ENCODE results near the gene DLG4.

The DLG4 gene

DNA sequence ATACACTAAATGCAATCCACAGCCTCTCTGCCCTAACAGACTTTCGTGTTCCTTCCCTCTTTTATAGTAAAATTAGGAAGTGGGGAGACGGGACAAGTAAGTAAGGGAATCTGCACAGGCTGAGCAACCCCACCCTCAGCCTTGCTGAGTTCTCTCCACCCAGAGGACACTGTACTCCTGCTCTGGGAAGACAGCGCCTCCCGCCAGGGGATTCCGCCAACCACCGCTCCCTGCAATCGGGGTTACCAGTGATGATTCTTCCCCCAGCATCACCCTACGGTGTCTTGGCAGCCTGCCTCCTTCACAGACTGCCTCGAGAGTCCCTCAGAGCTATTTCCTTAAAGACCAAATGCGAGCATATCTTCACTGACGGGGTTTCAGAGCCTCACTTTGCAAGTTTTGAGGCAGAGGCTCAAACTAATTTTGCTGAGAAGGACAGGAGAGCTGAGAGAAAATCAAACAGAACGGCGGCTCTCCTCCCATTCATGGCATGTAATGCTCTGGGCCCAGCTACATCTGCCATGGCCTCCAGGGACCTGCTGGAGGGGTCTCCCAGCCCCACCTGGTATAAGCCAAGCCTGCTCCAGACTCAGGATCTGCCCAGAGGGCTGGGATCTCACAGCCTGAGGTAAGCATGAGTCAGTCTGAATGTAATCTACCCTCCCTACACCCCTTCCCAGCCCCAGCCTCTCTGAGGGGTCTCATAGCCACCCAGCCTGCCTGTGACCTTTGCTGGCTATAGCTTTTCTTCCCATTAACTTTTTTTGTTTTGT, 82.3 kb downstream of the DLG4 start:
- Histone ChIP-seq H3K27me3 (no peaks in the 10 kb centered on the region), H3K4me2 (no peak overlapping the region)
- TF ChIP-seq Cebpa-rat (IDR thresholded peaks at IDR 0.05) = no peak

More for the DNA sequence above, 82.3 kb downstream of the DLG4 start:
- H3K9ac ChIP-seq = peak overlapping the region; percentile 7; the same call in 1 of the 2 replicates
- H4K20me1 ChIP-seq = no peaks in the 10 kb centered on the region
- no peak overlapping the region for H3K4me3 ChIP-seq
- no peak overlapping the region for H3K27ac ChIP-seq
- peaks cover 29% of the 10 kb centered on the region for H3K4me1 ChIP-seq
- no peaks in the 10 kb centered on the region for H3K36me3 ChIP-seq
- H3K9me3 ChIP-seq = no peaks in the 10 kb centered on the region

All from BLaER1 (cell line).